BE2C (cell line): Measurements from ENCODE around the gene AP1G2.

ENCODE experiments used
- DNase-seq: peaks from one replicate; pipeline ENCODE4 v3.0.0-alpha.2; 2020
- H3K27me3 ChIP-seq: fragments of 250-450 bp; sonication (Bioruptor Pico); 2 replicates; pipeline ENCODE4 v1.5.1; 2020; ENCODE audit warnings: mild to moderate bottlenecking
- H3K36me3 ChIP-seq: fragments of 250-450 bp; sonication (Bioruptor Pico); 2 replicates; pipeline ENCODE4 v1.5.1; 2020; ENCODE audit warnings: mild to moderate bottlenecking
- H3K4me1 ChIP-seq: fragments of 250-450 bp; sonication (Bioruptor Pico); 2 replicates; pipeline ENCODE4 v1.5.1; 2020
- H3K4me3 ChIP-seq: 2 replicates; pipeline ENCODE4 v1.5.1; 2011; ENCODE audit warnings: low read depth, low read length
- H3K9me3 ChIP-seq: fragments of 250-450 bp; sonication (Bioruptor Pico); 2 replicates; pipeline ENCODE4 v1.5.1; 2020
- TF ChIP-seq, protein P1 (sequence below): IDR thresholded peaks from 2 replicates; pipeline ENCODE4 v1.5.1; 2012; ENCODE audit warnings: mild to moderate bottlenecking, low read depth, low read length

The AP1G2 gene

DNA sequence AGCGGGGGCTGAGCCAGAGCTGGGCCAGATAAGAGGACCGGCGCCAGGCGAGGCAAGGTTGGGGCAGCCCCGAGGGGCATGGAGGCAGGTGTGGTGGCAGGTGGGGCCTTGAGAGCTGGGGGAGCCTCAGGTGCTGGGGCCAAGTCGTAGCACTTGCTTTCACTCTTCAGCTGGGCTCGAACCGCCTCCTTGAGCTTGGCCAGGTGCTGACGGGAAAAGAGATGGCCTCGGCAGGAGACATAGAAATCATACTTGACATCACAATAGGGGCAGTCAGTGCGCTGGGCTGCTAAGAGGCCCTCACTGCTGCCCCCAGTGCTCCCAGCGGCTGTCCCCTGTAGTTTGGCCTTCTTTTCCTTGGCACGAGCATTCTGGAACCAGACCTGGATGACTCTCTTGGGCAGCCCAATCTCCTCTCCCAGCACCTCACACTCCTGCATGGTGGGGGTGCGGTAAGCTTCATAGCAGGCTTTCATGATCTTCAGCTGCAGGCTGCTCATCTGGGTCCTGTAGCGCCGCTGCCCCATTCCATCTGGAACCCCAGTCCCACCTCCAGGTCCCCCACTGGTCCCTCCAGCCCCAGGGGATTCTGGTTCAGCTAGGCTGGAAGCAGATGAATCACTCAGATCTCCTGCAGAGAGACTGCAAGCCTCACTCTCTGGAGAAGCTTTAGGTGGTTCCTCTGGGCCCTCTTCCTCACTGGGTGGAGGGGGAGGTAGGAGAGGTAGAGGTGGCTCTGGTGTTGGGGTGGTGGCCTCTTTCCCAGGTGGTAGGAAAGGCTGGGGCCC is 44.2 kb downstream of the AP1G2 start:
- Histone ChIP-seq H3K4me3 (no peak overlapping the region), H3K36me3 (no peaks in the 10 kb centered on the region; the same call in 1 of the 2 replicates), H3K4me1 (no peaks in the 10 kb centered on the region), H3K9me3 (no peaks in the 10 kb centered on the region), H3K27me3 (no peaks in the 10 kb centered on the region)
- TF ChIP-seq, protein P1, sequence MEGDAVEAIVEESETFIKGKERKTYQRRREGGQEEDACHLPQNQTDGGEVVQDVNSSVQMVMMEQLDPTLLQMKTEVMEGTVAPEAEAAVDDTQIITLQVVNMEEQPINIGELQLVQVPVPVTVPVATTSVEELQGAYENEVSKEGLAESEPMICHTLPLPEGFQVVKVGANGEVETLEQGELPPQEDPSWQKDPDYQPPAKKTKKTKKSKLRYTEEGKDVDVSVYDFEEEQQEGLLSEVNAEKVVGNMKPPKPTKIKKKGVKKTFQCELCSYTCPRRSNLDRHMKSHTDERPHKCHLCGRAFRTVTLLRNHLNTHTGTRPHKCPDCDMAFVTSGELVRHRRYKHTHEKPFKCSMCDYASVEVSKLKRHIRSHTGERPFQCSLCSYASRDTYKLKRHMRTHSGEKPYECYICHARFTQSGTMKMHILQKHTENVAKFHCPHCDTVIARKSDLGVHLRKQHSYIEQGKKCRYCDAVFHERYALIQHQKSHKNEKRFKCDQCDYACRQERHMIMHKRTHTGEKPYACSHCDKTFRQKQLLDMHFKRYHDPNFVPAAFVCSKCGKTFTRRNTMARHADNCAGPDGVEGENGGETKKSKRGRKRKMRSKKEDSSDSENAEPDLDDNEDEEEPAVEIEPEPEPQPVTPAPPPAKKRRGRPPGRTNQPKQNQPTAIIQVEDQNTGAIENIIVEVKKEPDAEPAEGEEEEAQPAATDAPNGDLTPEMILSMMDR = no peak
- no peak for DNase-seq

DNA sequence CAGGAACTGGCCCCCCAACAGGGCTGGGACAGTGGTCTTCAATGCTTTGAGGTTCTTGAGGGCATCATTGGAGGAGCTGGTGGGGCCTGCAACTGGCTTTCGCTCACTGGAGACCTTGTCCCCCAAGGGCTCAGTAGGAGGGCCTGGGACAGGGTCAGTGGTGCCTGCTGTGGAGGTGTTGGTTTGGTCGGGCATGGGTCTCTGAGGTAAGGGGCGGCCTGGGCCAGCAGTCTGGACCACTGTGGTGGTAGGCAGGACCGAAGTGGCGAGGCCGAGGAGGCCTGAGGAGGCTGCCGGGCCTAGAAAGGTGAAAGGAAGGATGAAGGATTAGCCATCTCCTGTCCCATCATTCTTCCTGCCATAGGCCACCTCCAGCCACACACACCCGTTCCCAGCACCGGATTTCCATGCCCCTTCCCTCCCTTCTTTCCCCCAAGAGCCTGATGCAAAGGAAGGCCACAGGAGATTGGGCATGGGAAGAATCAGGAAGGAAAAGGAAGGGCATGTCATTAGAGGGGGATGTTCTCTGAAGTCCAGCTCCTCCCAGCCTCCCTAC is 44.9 kb downstream of the AP1G2 start:
- no peaks in the 10 kb centered on the region for H3K9me3 ChIP-seq
- no peaks in the 10 kb centered on the region for H3K4me1 ChIP-seq
- H3K4me3 ChIP-seq = no peak overlapping the region
- no peaks in the 10 kb centered on the region; the same call in 1 of the 2 replicates for H3K36me3 ChIP-seq
- TF ChIP-seq, protein P1 = no peak
- DNase-seq = no peak
- no peaks in the 10 kb centered on the region for H3K27me3 ChIP-seq

DNA sequence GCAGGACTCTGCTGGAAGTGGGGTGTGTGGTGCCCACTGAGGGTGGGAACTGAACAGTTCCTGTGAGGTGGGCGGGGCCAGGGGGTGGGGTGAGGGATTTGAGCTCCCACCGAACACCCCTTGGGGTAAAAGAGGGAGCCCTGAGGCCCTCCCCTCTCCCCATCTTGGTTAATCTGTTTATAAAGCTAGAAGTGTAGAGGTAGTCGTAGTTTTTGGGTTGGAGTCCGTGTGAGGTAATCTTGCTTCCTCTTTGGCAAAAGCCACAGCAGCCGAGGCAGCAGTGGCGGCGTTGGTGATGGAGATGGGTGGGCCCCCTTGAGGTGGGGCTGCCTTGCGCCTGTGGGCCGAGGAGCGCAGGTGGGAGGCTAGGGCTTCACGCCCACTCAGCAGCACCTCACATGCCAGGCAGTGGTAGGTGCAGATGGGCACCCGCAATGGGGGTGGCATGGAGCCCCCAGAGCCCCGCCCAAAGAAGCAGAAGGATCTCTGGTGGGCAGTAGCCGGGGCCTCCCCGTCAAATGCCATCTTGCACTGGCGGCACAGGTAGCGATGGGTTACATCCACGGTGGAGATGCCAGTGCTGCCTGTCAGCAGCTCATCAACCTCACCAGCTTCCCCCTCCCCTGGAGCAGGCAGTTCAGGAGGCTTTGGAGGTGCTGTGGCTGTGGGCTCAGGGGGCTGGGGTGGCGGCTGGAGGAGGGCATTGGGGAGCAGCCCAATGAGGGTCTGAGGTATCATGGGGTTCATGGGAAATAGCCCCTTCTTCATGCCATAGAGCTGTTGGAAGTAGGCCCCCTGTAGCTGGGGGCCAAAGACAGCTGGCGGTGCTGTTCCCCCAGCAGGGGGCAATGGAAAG is 45.6 kb downstream of the AP1G2 start:
- H3K27me3 ChIP-seq = no peaks in the 10 kb centered on the region
- DNase-seq = no peak
- no peaks in the 10 kb centered on the region for H3K9me3 ChIP-seq
- no peaks in the 10 kb centered on the region for H3K4me1 ChIP-seq
- H3K4me3 ChIP-seq = no peak overlapping the region
- TF ChIP-seq, protein P1 = no peak
- H3K36me3 ChIP-seq = no peaks in the 10 kb centered on the region; the same call in 1 of the 2 replicates

DNA sequence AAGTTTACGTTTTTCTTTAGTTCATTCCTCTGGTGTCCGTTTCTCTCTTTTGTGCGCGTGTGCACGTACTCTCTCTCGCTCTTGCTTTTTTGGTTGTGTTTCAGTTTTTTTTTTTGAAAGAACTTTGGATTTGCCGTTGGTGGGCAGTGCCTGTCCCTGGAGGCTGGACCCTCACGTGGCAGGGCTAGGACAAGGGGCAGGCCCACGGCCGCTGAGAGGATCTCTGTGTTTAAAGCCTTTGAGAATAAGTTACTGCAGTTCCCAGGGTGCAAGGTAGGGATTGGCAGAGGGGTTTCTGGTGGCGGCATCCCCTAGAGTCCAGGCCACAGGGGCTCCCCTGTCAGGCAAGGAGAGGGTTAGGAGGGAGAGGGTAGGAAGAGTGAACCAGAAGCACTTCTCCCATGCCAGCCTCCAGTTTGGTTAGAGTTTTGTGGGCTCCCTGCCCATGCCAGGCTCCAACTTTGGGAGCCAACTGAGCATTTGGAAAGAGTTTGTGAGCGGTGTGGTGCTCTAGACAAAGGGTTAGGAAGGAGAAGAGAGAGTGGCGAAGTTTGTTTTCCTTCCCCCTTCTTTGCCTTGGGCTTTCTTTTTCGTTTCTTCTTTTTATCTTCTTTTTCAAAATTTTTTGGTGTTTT is 46.6 kb downstream of the AP1G2 start:
- TF ChIP-seq, protein P1 = no peak
- no peak for DNase-seq
- no peaks in the 10 kb centered on the region for H3K9me3 ChIP-seq
- no peak overlapping the region for H3K4me3 ChIP-seq
- H3K4me1 ChIP-seq = no peaks in the 10 kb centered on the region
- no peaks in the 10 kb centered on the region; the same call in 1 of the 2 replicates for H3K36me3 ChIP-seq
- no peaks in the 10 kb centered on the region for H3K27me3 ChIP-seq

DNA sequence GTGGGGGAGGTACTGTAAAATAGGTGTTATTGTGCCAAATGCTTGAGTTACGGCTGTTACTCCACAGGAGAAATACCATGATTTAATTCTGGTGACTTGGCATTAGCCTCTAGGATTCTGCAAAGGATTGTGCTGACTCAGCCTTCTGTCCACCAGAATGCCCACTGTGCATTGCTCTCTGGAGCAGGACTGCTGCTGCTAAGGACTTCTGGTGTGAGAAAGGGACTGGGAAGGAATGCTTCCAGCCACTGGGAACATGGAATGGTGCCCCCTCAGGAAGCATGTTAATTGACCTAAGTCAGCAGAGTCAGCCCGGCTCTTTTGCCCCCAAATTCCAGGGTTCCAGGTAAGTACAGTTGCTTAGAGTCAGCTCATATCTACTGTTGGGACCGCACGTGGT is 48.9 kb downstream of the AP1G2 start:
- no peak for DNase-seq
- TF ChIP-seq, protein P1 = no peak
- Histone ChIP-seq H3K9me3 (no peaks in the 10 kb centered on the region), H3K4me3 (no peak overlapping the region), H3K27me3 (no peaks in the 10 kb centered on the region), H3K4me1 (no peaks in the 10 kb centered on the region), H3K36me3 (no peaks in the 10 kb centered on the region)
